Tibial nerve (tissue), 4 donors: ENCODE measurements around the gene CA5A.

ENCODE experiments used
- EP300 ChIP-seq, 2 donors: sonication (generic); formaldehyde crosslinking; IDR thresholded peaks; one replicate each; pipeline ENCODE4 v1.6.1; 2017; ENCODE audit warnings: antibody characterized with exemption in 2 of 2, mild to moderate bottlenecking in 1 of 2
- TF ChIP-seq, protein P1 (sequence below), 5 experiments: fragments of 200-600 bp in 3 of 5; fragments of 450-650 bp in 2 of 5; sonication (generic) in 3 of 5; IDR thresholded peaks; one replicate each; pipeline ENCODE4 v1.5.1; 2016 to 2019; ENCODE audit warnings: antibody characterized with exemption in 5 of 5, mild to moderate bottlenecking in 3 of 5, moderate library complexity in 2 of 5

DNA sequence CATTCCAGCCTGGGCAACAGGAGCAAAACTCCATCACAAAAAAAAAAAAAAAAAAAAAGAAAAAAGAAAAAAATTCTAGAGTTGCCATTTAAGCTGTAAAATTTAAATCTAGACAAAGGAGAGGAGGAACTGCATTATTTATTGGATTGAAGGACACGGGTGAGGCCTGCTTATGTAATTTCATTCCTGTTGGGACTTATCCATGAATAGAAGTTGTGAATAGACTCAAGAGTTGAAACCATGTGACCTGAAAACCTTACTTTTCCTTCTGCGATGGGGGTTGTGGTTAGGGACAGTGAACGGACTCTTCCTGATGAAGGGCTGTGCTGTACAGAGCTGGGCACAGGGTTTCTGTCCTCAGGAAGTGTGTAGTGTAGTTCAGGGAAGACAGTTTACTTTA is 37.4 kb upstream of the CA5A start:
- TF ChIP-seq, protein P1, sequence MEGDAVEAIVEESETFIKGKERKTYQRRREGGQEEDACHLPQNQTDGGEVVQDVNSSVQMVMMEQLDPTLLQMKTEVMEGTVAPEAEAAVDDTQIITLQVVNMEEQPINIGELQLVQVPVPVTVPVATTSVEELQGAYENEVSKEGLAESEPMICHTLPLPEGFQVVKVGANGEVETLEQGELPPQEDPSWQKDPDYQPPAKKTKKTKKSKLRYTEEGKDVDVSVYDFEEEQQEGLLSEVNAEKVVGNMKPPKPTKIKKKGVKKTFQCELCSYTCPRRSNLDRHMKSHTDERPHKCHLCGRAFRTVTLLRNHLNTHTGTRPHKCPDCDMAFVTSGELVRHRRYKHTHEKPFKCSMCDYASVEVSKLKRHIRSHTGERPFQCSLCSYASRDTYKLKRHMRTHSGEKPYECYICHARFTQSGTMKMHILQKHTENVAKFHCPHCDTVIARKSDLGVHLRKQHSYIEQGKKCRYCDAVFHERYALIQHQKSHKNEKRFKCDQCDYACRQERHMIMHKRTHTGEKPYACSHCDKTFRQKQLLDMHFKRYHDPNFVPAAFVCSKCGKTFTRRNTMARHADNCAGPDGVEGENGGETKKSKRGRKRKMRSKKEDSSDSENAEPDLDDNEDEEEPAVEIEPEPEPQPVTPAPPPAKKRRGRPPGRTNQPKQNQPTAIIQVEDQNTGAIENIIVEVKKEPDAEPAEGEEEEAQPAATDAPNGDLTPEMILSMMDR (IDR thresholded peaks at IDR 0.05), result no peak
- no peak for TF ChIP-seq EP300 (IDR thresholded peaks at IDR 0.05)
